Activated CD8-positive, alpha-beta memory T cell treated with anti-CD3 and anti-CD28 coated beads, Interleukin-2, amount 50 U/mL, for 4 hours (primary cell): ENCODE results near the gene GNL2.
"Not testable (repeated sequence)": the region's sequence is repeated elsewhere in the genome, so short reads cannot be mapped to it uniquely, and the experiment has no call there.

Source experiments
- DNase-seq: peaks from one replicate; pipeline ENCODE4 v3.0.0-alpha.2; 2020

GNL2 gene

GRCh38 chr1:37559080-37559479 is 36.7 kb downstream of the GNL2 start:
- no peak for DNase-seq

DNA sequence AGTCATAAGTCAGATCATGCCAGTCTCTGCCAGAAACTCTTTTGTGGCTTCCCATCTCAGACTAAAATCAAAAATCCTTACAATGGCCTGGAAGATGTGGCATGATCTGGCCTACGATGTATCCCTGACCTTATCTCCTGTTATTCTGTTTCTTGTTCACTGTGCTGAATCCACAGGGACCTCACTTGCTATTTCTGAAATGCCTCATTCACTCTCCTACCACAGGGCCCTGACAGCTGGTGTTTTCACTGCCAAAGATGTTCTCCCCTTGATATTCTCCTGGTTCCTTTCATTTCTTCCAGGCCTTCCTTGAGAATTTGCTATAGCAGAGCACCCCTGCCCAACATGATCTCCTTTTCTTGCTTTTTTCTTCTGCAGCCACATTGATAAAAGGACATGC is 37.3 kb downstream of the GNL2 start:
- DNase-seq, result no peak

DNA sequence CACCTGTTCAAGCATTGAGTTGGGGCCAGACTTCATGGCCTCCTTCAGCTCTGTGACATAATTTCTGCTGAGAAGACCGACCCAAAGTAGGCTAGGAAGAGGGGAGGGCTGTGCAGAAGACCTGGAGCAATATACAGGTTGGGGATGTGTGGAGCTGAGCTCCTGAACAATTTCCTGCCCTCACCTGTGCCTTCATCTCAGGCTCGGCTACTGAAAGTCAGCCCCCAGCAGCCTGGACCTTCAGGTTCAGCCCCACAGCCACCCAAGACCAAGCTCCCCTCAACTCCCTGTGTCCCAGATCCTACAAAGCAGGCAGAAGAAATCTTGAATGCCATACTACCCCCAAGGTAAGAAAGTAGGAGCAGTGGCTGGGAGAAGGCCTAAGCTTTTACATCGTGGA is 38.3 kb downstream of the GNL2 start:
- no peak for DNase-seq

DNA sequence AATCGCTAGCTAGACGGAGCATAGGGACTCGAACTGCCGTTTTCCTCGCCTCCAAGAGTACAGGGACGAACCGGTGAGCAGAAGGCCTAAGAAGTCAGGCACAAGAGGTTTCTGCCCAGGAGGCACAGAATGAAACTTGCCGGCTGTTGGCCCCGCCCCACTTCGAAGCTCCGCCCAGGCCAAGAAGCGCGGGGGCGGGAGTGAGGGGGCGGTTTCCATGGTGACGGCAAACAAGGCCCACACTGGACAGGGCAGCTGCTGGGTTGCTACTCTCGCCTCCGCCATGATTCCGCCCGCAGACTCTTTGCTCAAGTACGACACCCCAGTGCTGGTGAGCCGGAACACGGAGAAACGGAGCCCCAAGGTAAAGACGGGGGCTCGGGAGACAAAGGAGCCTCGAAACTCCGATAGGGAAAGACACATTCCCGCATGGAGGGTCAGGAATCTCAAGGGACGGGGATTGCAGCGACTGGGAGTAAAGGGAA is 39.0 kb downstream of the GNL2 start, which contains the start of gene DNALI1:
Gene DNALI1, plus strand, starts transcription at position 229 of the 485 bp plus-strand sequence. Its CDS starts 55 bp downstream, at position 284.
- no peak for DNase-seq

DNA sequence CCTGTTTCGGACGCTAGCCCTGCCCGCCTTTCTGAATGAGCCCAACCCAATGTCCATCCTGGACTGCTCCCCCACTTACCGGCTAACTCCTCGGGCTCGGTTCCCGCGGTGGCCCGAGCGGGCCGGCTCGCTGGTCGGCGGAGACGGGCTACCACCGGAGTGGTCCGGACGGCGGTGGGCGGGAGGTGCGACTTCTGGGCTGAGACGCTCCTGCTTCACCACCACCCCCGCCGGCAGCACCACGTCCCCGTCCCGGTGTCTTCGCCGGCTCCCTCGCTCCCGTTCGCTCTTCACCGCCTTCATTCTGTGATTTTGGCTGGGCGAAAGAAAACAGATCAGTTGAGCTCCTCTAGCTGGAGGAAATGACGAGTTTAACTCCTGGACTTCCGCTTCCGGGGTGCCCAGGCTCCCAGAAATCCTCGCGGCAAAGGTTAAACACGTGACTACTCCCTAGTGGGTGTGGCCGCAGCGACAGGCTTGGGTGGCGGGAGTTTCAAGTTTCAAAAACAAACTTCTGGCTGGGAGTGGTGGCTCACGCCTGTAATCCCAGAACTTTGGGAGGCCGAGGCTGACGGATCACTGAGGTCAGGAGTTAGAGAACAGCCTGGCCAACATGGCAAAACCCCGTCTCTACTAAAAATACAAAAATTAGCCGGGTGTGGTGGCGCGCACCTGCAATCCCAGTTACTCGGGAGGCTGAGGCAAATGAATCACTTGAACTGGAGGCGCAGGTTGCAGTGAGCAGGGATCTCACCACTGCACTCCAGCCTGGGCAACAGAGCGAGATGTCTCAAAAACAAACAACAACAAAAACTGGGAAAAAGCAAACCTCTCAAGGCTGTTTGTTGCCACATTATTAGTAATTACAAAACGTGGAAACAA is 41.6 kb downstream of the GNL2 start, which contains the start of gene SNIP1:
Gene SNIP1, minus strand, starts transcription at position 367 of the 882 bp plus-strand sequence. Its CDS starts 64 bp downstream, at position 303.
- peak; percentile 89 for DNase-seq

DNA sequence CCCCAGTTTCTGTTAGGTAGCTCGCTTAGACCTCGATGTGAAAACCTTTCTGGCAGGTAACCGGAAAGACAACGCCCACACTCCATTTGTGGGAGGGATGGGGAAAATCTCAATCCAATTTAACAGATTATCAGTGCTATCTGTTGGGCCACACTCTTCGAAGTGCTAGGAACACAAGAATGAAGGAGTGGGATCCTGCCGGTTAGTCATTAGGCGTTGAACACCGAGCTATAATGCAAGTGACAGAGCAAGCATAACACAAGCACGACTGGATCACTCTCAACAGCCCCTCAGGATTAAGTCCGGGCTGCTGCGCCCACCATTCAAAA is 42.2 kb downstream of the GNL2 start:
- no peak for DNase-seq

DNA sequence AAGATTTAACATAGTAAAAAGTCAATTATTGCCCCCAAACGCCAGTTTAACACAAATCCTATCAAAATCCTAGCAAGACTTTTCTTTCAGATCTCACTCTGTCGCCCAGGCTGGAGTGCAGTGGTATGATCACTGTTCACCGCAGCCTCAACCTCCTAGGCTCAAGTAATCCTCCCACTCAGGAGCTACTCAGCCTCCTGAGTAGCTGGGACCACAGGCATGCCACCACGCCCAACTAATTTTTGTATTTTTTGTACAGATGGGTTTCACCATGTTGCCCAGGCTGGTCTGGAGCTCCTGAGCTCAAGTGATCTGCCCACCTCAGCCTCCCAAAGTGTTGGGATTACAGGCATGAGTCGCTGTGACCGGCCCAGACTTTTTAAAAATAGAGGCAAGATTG is 46.4 kb downstream of the GNL2 start:
- no peak for DNase-seq

GRCh38 chr1:37545019-37545418 is 50.7 kb downstream of the GNL2 start:
- no peak for DNase-seq

DNA sequence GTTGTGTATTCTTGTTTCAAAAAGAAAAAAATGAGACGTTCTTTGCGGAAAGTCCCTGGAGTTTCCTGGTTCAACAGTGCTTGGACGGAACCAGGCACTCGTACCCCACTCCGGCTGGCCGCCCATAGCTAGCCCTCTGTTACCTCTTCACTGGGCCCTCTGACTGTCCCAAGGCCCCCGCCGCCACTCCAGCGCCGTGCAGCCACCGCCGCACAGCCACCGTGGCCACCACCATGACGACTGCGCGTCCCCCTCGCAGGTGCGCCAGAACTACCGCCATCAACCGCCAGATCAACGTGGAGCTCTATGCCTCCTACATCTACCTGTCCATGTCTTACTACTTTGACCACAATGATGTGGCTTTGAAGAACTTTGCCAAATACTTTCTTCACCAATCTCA is 51.2 kb downstream of the GNL2 start:
- no peak for DNase-seq

DNA sequence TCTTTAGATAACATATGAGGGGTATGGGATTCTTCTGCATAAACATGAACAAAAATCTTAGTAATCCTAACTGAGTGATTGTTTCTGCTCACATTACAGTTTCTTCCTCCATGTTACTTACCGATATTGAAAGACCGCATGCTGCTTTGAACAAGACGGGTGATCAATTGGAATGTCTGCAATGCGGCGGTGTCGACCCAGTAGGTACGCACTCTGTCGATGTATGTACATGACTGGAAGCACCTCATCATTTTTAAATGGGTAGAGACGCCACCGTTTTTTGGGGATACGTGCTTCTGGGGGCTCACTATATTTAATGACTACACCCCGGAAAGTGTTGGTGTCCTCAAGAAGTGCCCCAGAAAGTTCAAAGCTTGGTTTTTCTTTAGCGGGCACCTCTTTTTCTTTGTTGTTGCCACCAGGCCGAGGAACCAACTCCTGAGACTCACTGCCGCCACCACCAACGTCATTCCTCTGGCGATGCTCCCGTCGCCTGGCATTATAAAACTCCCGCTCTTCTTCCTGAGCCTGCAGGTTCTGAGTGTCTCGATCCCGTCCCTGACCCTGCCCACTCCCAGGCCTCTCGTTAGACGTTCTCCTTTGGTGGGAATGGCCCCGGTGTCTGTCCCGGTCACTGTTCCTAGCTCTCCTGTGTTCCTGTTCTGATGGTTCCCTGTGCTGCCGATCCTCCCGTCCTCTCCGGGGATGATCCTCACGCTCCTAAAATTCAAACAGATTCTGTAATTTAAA is 55.5 kb downstream of the GNL2 start:
- DNase-seq, result no peak

DNA sequence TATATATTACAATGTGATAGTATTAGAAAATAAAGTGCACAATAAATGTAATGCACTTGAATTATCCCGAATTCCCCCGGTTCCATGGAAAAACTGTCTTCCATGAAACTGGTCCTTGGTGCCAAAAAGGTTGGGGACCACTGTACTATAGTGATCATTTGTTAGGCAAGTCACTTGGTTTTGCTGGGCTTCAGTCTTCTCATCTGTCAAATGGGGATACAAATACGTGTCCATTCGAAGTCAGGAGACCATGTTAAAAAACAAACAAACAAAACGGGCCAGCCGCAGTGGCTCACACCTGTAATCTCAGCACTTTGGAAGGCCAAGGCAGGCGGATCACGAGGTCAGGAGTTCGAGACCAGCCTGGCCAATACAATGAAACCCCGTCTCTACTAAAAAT is 56.6 kb downstream of the GNL2 start:
- not testable (repeated sequence) for DNase-seq

DNA sequence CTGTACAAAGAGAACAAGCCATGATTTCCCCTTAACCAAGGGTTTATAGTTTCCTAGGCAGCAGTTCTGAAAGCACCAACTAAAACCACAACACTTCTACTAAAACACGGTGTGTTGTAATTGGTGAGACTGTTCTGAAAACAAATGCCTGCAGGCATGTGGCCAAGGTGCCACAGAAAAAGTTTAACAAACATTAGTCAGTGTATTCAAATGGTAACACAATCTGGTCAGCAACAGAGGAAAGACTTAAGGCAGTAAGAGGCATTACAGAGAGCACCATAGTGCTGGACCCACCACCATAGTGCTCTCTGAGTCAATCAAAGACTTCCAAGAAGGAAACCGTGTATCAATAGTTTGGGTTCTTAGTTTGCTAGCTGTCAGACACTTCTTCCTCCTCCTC is 58.4 kb downstream of the GNL2 start:
- DNase-seq, result no peak

DNA sequence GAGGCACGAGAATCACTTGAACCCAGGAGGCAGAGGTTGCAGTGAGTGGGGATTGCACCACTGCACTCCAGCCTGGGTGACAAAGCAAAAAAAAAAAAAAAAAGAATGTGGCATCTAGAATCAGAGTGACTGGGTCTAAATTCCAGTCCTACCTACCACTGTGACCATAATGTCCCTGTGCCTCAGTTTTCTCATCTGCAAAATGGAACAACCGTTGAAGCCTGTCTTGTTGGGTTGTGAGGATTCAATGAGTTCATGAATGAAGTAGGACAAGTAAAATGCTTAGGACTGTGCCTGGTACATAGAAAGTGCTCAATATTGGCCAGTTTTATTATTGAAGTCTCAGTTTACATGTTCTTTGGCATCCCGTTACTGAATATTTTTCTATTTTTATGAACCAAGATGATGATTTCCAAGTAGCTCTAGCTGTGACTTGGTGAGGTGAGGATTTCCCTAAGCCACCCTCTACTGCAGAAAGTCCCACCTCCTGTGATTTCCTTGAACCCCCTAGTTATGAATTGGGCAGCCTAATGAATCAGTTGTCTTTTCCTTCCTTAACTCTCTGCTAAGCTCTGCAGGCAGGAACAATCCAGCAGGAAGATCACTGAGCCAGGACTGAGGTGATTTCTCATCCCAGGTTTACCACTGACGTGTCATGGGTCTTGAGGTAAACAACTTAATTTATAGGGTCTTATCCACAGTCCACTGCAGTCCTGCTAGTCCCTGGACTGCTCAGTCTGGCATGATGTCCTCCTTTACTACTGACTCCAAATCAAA is 62.2 kb downstream of the GNL2 start:
- DNase-seq, result no peak

DNA sequence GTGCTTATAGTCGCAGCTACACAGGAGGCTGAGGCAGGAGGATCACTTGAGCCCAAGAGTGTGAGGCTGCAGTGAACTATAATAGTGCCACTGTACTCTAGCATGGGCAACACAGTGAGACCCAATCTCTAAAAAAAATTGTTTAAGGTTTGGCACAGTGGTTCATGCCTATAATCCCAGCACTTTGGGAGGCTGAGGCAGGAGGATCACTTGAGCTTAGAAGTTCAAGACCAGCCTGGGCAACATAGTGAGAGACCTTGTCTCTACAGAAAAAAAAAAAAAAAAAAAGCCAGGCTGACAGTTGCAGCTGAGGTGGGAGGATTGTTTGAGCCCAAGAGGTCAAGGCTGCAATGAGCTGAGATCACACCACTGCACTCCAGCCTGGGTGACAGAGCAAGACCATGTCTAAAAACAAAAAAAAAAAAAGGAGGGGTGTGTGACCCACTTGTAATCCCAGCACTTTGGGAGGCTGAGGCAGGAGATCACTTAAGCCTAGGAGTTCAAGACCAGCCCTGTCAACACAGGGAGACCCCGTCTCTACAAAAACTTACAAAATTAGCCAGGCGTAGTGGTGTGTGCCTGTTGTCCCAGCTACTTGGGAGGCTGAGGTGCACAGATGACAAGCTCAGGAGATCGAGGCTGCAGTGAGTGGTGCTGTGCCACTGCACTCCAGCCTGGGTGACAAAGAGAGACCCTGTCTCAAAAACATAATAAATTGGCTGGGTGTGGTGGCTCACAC is 63.1 kb downstream of the GNL2 start:
- DNase-seq, result not testable (repeated sequence)

DNA sequence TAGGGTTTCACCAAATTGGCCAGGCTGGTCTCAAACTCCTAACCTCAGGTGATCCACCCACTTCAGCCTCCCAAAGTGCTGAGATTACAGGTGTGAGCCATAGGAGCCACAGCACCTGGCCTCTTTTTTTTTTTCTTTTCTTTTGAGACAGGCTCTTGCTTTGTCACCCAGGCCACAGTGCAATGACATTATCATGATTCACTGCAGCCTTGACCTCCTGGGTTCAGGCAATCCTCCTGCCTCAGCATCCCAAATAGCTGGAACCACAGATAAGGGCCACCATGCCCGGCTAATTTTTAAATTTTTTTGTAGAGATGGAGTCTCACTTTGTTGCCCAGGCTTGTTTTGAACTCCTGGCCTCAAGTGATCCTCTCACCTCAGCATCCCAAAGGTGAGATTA is 65.8 kb downstream of the GNL2 start:
- DNase-seq, result not testable (repeated sequence)

- no peak for DNase-seq
Measured at GRCh38 chr1:37519613-37520012, 76.1 kb downstream of the GNL2 start.

DNA sequence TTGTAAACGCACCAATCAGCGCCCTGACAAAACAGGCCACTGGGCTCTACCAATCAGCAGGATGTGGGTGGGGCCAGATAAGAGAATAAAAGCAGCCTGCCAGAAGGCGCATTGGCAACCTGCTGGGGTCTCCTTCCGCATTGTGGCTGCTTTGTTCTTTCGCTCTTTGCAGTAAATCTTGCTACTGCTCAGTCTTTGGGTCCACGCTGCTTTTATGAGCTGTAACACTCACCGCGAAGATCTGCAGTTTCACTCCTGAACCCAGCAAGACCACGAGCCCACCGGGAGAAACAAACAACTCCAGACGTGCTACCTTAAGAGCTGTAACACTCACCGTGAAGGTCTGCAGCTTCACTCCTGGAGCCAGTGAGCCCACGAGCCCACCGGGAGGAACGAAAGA is 76.8 kb downstream of the GNL2 start:
- DNase-seq, result peak; percentile 48

DNA sequence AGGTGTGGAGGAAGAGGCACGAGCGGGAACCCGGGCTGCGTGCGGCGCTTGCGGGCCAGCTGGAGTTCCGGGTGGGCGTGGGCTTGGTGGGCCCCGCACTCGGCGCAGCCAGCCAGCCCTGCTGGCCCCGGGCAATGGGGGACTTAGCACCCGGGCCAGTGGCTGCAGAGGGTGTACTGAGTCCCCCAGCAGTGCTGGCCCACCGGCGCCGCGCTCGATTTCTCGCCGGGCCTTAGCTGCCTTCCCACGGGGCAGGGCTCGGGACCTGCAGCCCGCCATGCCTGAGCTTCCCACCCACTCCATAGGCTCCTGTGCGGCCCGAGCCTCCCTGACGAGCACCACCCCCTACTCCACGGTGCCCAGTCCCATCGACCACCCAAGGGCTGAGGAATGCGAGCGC is 77.5 kb downstream of the GNL2 start:
- not testable (repeated sequence) for DNase-seq

GRCh38 chr1:37517569-37517968 is 78.2 kb downstream of the GNL2 start:
- no peak for DNase-seq
